Kidney (tissue), 14 donors: ENCODE results near the gene WBP1L. TPM values are rescaled to one million over a fixed set of nuclear protein-coding genes. Genes with fewer than 3 reads are reported as not detected.

ENCODE experiments used
- DNase-seq, 5 donors: peaks; one replicate each; pipeline ENCODE4 v3.0.0-alpha.2; 2013 to 2020
- FAIRE-seq: peaks from 2 replicates; lab custom pipeline; 2012; peaks lifted over from hg19 to GRCh38; lab: Jason Lieb, UNC
- H3K27ac ChIP-seq, 2 donors: one replicate each; pipeline ENCODE4 v1.7.0; 2013; ENCODE audit warnings: low read depth in 2 of 2, low read length in 2 of 2, inconsistent platforms in 1 of 2
- H3K27me3 ChIP-seq: one replicate; pipeline ENCODE4 v1.7.1; 2013; ENCODE audit warnings: low read length, inconsistent platforms; ENCODE audit not compliant: control insufficient read depth, insufficient read depth
- H3K36me3 ChIP-seq, 3 donors: one replicate each; pipeline versions ENCODE4 v1.7.0 to v1.7.1; 2013; ENCODE audit warnings: low read length in 3 of 3, control low read depth in 1 of 3, inconsistent platforms in 1 of 3; ENCODE audit not compliant: insufficient read depth in 3 of 3, control insufficient read depth in 2 of 3
- H3K4me1 ChIP-seq, 3 donors: one replicate each; pipeline versions ENCODE4 v1.7.0 to v1.7.1; 2013; ENCODE audit warnings: low read length in 3 of 3, inconsistent platforms in 1 of 3, low read depth in 1 of 3; ENCODE audit not compliant: control insufficient read depth in 2 of 3, insufficient read depth in 2 of 3
- H3K4me3 ChIP-seq, 3 donors: one replicate each; pipeline versions ENCODE4 v1.7.0 to v1.8.1; 2013; ENCODE audit warnings: low read length in 3 of 3, control low read depth in 1 of 3, inconsistent platforms in 1 of 3
- H3K9ac ChIP-seq, 3 donors: one replicate each; pipeline versions ENCODE4 v1.7.0 to v1.7.1; 2013; ENCODE audit warnings: low read length in 3 of 3, control low read depth in 1 of 3, inconsistent platforms in 1 of 3
- H3K9me3 ChIP-seq, 3 donors: one replicate each; pipeline versions ENCODE4 v1.7.0 to v1.7.1; 2013; ENCODE audit warnings: low read length in 3 of 3, control low read depth in 1 of 3, inconsistent platforms in 1 of 3; ENCODE audit not compliant: control insufficient read depth in 2 of 3, insufficient read depth in 1 of 3
- CTCF ChIP-seq: IDR thresholded peaks from 3 replicates; pipeline ENCODE4 v1.5.1; 2012; ENCODE audit warnings: mild to moderate bottlenecking, moderate library complexity, borderline replicate concordance; ENCODE audit not compliant: insufficient read depth; ENCODE audit errors: extremely low read depth
- intact Hi-C: fragments of 100-400 bp; cut with DNase I; formaldehyde crosslinking; loops from one replicate; pipeline ENCODE4 v1.11.1; 2022
- polyA plus RNA-seq: library from polyadenylated mRNA; stranded (reverse); fragments of 350-450 nt; fragmentation: Illumina TruSeq; extraction: RNeasy Lipid Tissue Mini Kit (QIAGEN cat#74804); gene quantifications from one replicate; pipeline ENCODE4 v1.2.3, GENCODE V29; 2014; ENCODE audit warnings: low read depth, low replicate concordance; ENCODE audit not compliant: insufficient read depth
- total RNA-seq: library from RNA; stranded (reverse); fragmentation: NEBNext Ultra II Directional; extraction: Animal tissue kit (Norgen Biotek cat#: 25700); gene quantifications from one replicate; pipeline ENCODE4 v1.2.1, GENCODE V29; 2021
- donor health status: control.
- donor health status: control.
- donor health status: control.
- donor health status: control.
- donor health status: control.
- donor health status: DM: yes; HTN: yes; CAD: no.
- donor health status: Normal renal cell carcinoma (clear cell type).

Gene WBP1L
- total and polyA plus RNA-seq, 2 donors from 2014 or later = 27.8 to 55.7 TPM

GRCh38 chr10:102831322-102832071 lies 87.7 kb downstream of the WBP1L start:
- FAIRE-seq = no peak

DNA sequence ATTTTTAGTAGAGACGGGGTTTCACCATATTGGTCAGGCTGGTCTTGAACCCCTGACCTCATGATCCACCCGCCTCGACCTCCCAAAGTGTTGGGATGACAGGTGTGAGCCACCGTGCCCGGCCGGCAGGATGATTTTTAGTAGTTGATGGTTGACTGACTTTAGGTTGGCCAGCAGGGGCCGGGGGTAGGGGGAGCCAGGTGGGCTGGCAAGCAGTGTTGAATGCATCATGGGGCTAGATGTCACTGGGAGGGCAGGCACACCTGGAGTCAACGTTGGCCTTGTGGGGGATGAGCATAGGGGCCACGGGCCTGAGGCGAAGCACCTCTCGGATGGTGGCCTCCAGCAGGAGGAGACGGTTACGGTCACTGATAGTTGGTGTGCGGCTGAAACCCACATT lies 88.5 kb downstream of the WBP1L start:
- no peak for DNase-seq
- Histone ChIP-seq H3K9ac (no peak overlapping the region), H3K4me3 (no peak overlapping the region), H3K36me3 (peaks cover 0 to 3% (median 0%) of the 10 kb centered on the region in 3 donors), H3K4me1 (peaks cover 0 to 8% (median 0%) of the 10 kb centered on the region in 3 donors), H3K9me3 (no peaks in the 10 kb centered on the region), H3K27ac (peak overlapping the region in 1 of 2 donors; percentile 14), H3K27me3 (no peaks in the 10 kb centered on the region)
- no peak for FAIRE-seq
- intact Hi-C loops = no loop called here
- no peak for TF ChIP-seq CTCF

More at GRCh38 chr10:102831322-102832071, 87.7 kb downstream of the WBP1L start:
- no peaks in the 10 kb centered on the region for H3K9me3 ChIP-seq
- intact Hi-C loops = no loop called here
- H3K36me3 ChIP-seq = peaks cover 0 to 3% (median 0%) of the 10 kb centered on the region in 3 donors
- H3K27ac ChIP-seq = no peak overlapping the region
- DNase-seq = no peak
- H3K4me3 ChIP-seq = no peak overlapping the region
- peaks cover 0 to 4% (median 0%) of the 10 kb centered on the region in 3 donors for H3K4me1 ChIP-seq
- no peak for TF ChIP-seq CTCF
- H3K27me3 ChIP-seq = no peaks in the 10 kb centered on the region
- no peak overlapping the region for H3K9ac ChIP-seq

DNA sequence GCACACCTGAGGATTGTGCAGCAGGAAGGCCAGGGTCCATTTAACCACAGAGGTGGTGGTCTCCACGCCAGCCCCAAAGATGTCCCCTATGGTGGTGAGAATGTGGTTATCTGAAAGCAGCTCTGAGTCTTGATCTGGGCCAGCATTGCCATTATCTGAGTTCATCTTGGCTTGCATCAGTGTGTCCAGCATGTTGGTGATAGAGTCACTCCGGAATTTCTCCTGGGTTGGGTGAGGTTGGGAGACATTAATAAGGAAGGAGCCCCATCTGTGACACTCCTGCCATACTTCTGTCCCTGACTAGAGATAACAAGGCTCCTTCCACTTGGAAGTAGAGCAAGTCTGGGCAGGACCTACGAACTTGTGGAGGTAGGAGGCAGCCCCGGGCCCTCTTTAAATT lies 89.2 kb downstream of the WBP1L start:
- intact Hi-C loops = no loop called here
- no peak for FAIRE-seq

More for the DNA sequence above, 89.2 kb downstream of the WBP1L start:
- DNase-seq = no peak
- H3K36me3 ChIP-seq = peaks cover 0 to 3% (median 0%) of the 10 kb centered on the region in 3 donors
- peaks cover 0 to 9% (median 0%) of the 10 kb centered on the region in 3 donors for H3K4me1 ChIP-seq
- no peak overlapping the region for H3K9ac ChIP-seq
- H3K27ac ChIP-seq = no peak overlapping the region
- H3K27me3 ChIP-seq = no peaks in the 10 kb centered on the region
- TF ChIP-seq CTCF = no peak
- H3K4me3 ChIP-seq = no peak overlapping the region
- no peaks in the 10 kb centered on the region for H3K9me3 ChIP-seq
